PFSK-1 (cell line): ENCODE data around the gene GPR55.

Source experiments
- POLR2AphosphoS5 ChIP-seq: IDR thresholded peaks from 2 replicates; pipeline ENCODE4 v1.6.1; 2012; ENCODE audit warnings: low read depth, mild to moderate bottlenecking, control low read depth, low read length, moderate library complexity
- REST ChIP-seq, 2 experiments: IDR thresholded peaks; 2 replicates each; pipeline versions ENCODE4 v1.6.1 to v1.8.0; 2011 to 2012; ENCODE audit warnings: low read depth in 2 of 2, low read length in 2 of 2, control low read depth in 1 of 2, inconsistent platforms in 1 of 2, mild to moderate bottlenecking in 1 of 2, moderate library complexity in 1 of 2; ENCODE audit not compliant: insufficient read depth in 1 of 2

GRCh38 chr2:230889911-230890601 is 35.0 kb downstream of the GPR55 start:
- TF ChIP-seq POLR2AphosphoS5 (no peak), REST (IDR thresholded peaks at IDR 0.05; ENCODE audit: insufficient read depth in 1 of 2, low read depth in 2 of 2, low read length in 2 of 2) (no peak)
